HuH-7.5 (cell line): Measurements from ENCODE around the gene SPATA3.

ENCODE experiments used
- DNase-seq: peaks from one replicate; pipeline ENCODE4 v3.0.0; 2011; ENCODE audit warnings: low spot score

SPATA3 gene

GRCh38 chr2:231030725-231031124 is 34.8 kb downstream of the SPATA3 start:
- DNase-seq = no peak

GRCh38 chr2:231032575-231033140 is 36.7 kb downstream of the SPATA3 start:
- no peak for DNase-seq

DNA sequence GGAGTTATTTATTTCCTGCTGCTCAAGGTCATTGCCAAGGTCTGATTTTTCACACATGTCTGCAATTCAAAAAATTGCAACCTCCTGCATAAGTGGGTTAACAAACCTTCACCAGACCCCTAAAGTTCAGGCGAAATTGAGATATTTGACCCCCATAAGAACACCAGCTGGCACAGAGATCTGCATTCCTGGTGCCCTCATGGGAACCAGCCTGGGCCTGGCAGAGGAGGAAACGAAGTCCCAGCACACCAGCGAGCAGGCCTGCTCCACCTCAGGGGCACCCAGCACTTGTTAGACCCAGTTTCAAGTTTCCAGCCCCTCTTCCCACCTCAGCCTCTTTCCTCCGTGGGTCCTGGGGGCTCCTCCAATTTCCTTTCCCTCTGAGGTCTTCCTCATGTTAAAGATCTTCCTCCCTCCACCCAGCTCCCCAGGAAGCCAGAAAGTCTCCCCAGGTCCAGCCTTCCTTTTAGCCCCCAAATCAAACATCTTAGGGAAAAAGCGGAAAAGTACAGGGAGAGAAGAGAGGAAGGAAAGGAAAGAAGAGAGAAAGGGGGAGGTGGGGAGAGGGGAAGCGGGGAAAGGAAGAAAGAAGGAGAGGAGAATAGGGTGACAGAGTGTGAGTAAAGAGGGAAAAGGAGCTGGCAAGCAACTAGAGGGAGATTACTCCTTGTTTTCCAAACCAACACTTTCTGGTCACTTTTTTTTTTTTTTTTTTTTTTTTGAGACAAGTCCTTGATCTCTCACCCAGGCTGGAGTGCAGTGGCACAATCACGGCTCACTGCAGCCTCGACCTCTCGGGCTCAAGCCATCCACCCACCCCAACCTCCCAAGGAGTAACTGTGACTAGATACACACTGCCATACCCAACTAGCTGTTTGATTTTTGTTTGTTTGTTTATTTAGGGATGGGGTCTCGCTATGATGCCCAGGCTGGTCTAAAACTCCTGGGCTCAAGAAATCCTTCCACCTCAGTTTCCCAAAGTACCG is 37.5 kb downstream of the SPATA3 start:
- DNase-seq = no peak

GRCh38 chr2:231034291-231034882 is 38.5 kb downstream of the SPATA3 start:
- no peak for DNase-seq

DNA sequence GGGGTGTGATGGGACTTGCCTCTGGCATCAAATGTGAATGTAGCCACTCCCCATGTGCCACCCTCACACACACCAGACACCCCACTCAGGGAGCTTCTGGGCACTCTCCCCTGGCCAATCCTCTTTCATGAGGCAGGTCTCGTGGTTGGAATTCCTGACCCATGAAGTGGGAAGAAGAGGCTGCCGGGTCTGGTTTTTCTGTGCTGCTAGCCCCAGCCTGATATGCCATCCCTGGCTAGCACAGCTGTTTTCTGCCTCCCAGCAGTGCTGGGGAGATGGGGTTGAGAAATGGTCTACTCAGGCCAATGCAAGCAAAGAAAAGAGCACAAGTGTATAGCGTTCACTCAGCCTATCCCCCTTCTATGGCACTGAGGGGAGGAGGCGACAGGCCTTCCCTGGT is 40.2 kb downstream of the SPATA3 start:
- no peak for DNase-seq

- DNase-seq = no peak
These were observed 40.7 kb downstream of the SPATA3 start for GRCh38 chr2:231036578-231037106.

GRCh38 chr2:231037202-231037730 is 41.3 kb downstream of the SPATA3 start, which contains the start of gene C2orf72:
Gene C2orf72 (plus strand): TSS chr2:231037523. CDS start chr2:231037566, 43 bp downstream.
- DNase-seq = peak; percentile 75

GRCh38 chr2:231037731-231038482 is 42.0 kb downstream of the SPATA3 start:
- peak; percentile 56 for DNase-seq

- no peak for DNase-seq
These were observed 42.8 kb downstream of the SPATA3 start for GRCh38 chr2:231038483-231039293.

DNA sequence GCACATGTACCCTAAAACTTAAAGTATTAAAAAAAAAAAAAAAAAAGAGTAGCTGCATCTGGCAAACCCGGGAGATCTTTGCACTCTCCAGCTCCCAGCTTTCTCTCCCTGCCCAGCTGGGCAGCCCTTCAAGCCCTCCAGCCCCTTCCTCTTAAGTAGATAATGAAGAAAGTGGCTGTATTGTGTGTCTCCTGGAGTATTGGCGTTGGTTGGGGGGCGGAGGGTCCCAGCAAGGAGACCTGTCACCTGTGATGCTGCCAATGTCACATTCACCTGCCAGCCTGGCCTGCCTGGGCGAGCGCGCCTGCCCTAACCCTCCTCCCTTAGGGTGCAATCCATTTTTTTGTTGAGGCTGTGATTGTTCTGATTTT is 43.4 kb downstream of the SPATA3 start:
- DNase-seq = no peak

DNA sequence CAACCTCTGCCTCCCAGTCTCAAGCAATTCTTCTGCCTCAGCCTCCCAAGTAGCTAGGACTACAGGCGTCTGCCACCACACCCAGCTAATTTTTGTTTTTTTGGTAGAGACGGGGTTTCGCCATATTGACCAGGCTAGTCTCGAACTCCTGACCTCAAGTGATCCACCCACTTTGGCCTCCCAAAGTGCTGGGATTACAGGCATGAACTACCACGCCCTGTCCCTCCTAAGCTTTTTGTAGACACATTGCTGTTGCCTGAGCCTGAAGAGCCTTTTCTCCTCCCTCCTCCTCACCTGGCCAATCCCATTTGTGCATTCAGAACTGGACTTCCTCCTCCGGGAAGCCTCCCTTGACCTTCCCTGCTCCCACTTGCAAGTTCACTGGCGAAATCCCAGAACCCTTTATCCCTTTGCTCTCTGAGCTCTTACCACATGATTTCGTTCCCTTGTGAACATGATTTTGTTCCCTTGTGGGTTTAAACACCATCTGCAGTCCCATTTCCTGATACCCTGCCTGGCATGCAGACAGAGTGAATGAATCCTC is 44.0 kb downstream of the SPATA3 start:
- DNase-seq = no peak

DNA sequence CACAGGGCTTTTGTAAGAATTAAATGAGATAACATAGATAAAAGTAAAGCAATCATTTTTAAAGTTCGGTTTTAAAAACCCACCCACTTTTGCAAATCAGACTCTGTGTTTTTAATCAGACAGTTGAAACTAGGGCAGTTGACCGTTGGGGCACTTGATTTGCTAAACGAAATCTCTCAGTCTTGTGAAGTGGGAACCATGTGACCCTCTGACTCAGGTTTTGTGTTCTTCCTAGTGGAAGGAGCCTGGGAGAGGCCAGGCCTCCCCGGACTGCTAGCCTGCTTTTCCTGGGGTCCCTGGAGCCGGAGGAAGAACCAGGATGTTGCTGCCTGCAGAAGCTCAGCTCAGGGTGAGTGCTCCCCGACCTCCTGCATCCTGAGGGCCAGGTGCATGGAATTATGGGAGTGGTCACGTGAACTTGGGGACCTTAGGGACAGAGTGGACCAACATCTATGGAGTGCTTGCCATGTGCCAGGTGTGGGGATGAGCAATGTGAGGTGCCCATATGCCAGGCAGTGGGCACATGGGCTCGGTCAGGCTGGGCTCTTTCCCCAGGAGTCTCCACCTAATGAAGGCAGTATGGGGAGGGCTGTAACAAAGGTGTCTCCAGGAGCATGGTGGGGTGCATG is 45.3 kb downstream of the SPATA3 start:
- DNase-seq = no peak

- no peak for DNase-seq
These were observed 47.9 kb downstream of the SPATA3 start for GRCh38 chr2:231043796-231044195.

DNA sequence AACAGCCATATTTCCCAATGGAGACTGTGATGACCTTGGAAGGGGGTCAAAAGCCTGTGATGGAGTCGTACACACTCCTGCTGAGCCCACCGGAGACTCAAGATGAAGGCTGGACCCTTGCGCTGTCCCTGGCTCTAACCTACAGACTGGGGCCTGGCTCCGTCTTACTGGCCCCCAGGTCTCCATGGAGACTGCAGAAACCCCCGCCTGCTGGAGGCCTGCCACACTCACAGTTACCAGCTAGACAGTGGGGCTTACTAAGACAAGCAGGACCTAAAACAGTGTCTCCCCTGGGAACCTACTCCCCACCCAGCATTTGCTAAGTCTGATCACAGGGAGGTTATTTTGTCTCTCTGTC is 51.0 kb downstream of the SPATA3 start:
- no peak for DNase-seq

DNA sequence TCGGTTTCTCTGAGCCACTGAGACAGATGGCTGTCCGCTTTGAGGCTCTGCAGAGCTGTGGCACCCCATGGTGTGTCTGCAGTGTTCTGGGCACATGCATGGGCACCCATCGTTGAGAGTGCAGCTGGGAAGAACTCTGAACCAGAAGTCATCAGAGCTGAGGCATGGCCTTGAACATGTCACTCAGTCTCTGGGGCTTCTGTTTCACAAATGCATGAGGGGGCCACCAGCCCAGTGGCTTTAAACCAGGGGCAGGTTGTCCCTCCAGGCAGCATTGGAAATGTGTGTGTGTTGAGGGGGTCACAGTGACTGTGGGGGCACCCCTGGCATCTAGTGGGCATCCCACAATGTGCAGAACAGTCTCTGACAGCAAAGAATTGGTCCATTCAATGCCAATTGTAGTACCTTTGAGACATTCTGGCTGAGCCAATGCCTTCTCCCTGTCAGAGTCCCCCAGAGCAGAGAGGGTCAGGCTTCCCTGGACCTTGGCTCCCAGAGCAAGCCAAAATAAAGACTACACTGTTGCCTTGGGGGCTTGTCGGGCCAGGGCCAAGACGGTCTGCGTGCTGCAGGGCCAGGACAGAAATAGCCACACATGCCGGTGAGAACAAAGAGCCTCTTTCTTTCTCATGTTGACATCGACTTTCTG is 51.5 kb downstream of the SPATA3 start:
- DNase-seq = no peak

DNA sequence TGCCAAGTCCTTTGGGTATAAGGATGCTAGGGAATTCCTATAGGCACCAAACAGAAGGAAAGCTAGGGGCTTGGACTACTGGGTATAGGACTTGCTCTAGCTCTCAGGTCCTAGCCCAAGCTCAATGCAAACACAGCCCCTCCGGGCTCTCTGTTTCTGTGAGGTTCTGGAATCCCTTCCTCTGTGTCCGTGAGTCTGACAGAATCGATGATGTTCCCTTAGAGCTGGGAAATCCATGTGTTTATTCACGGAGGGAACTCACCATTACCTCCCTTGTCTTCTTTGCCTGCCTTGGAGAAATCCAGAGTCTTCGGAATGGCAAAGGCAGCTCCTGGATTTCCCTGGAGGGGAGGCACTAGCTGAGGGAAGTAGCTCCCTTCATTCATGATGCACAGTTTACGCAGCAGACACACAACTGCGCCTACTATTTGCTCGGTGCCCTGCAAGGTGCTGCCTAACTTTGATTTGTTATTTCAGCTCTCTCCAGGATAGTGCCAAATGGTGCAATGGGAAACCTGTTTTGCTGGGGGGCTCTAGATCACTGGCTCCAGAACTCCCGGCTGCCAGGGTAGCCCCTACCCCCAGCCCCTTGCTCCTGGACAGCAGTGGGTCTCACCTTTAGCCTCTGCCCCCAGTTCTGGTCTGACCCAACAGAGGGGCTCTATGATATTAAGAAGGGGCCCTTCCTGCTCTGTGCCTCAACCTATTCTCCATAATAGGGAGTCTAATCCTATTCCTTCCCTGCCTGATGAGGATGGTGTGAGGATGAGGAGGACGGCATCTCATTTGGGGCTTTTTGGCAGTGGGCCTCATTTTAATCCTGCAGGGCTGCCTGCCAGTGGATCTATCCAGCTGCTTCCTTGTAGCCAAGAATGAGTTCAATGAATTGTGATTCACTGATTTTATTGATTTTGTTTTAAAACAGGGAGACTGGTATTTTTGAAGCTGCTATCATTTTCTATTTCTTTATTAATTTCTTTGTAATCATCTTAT is 52.3 kb downstream of the SPATA3 start:
- no peak for DNase-seq

DNA sequence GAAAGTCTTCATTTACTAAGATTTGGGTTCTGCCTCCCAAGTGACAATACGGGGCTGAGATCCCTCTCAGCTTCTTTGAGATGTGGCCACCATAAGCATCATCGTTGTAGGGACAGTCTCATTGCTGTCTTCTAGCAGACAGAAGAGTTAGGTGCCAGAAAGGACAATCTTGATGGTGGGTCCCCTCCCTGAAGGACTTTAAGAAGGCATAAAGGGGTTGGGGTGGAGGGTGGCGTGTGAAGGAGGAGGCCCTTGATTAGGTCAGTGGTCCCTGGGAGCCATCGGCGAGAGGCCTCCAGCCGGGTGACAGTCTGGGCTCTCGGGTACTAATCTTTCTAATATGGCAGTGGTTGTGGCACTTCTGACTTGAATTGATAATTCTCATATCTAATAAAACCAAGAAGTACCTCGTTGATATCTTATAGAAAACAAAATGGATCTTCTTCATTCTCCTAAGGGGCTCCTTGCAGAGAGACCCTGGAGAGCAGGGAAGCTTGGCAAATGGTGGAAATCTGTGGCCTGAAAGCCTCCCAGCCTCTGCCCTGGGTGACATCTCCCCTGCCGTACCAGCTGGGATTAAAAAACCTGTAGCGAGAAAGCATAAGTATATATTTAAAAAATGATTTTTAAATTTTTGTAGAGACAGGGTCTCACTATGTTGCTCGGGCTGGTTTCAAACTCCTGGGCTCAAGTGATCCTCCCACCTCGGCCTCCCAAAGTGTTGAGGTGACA is 53.5 kb downstream of the SPATA3 start:
- no peak for DNase-seq
